DOHH2 (cell line): Measurements from ENCODE around the gene TOPAZ1.

Source experiments
- H3F3A ChIP-seq: fragments of 200-600 bp; sonication (generic), shearing (Covaris generic); 2 replicates; pipeline ENCODE4 v1.6.0; 2016; ENCODE audit warnings: antibody characterized with exemption, mild to moderate bottlenecking; ENCODE audit not compliant: control insufficient read depth, insufficient read depth
- H3K27ac ChIP-seq: fragments of 200-600 bp; sonication (generic); 2 replicates; pipeline ENCODE4 v1.5.1; 2014; ENCODE audit warnings: low read depth, mild to moderate bottlenecking, low read length, moderate library complexity
- H3K27me3 ChIP-seq: fragments of 200-600 bp; sonication (generic); 2 replicates; pipeline ENCODE4 v1.6.1; 2014; ENCODE audit warnings: mild to moderate bottlenecking, low read length, mixed read lengths; ENCODE audit not compliant: control insufficient read depth
- H3K36me3 ChIP-seq: fragments of 200-600 bp; sonication (generic); 2 replicates; pipeline ENCODE4 v1.6.1; 2014; ENCODE audit warnings: mild to moderate bottlenecking, low read length, moderate library complexity, mixed read lengths; ENCODE audit not compliant: control insufficient read depth
- H3K4me1 ChIP-seq: fragments of 200-600 bp; sonication (generic); 2 replicates; pipeline ENCODE4 v1.6.1; 2014; ENCODE audit warnings: mild to moderate bottlenecking, low read length, mixed read lengths; ENCODE audit not compliant: control insufficient read depth
- H3K4me2 ChIP-seq: fragments of 200-600 bp; sonication (generic); 2 replicates; pipeline ENCODE4 v1.6.0; 2014; ENCODE audit warnings: mild to moderate bottlenecking, low read length, moderate library complexity
- H3K4me3 ChIP-seq: fragments of 200-600 bp; sonication (generic); 2 replicates; pipeline ENCODE4 v1.5.1; 2014; ENCODE audit warnings: mild to moderate bottlenecking, low read length, mixed read lengths
- H3K79me2 ChIP-seq: fragments of 200-600 bp; sonication (generic); 2 replicates; pipeline ENCODE4 v1.6.1; 2014; ENCODE audit warnings: mild to moderate bottlenecking, low read length, mixed read lengths; ENCODE audit not compliant: control insufficient read depth
- H3K9me2 ChIP-seq: fragments of 200-600 bp; sonication (generic); replicated peaks from 2 replicates; pipeline ENCODE4 v1.6.1; 2014; ENCODE audit warnings: mild to moderate bottlenecking, low read length, mixed read lengths; ENCODE audit not compliant: control insufficient read depth
- H3K9me3 ChIP-seq: fragments of 200-600 bp; sonication (generic); 2 replicates; pipeline ENCODE4 v1.6.1; 2014; ENCODE audit warnings: antibody characterized with exemption, low read length, mixed read lengths; ENCODE audit not compliant: control insufficient read depth, insufficient read depth
- H4K20me1 ChIP-seq: fragments of 200-600 bp; sonication (generic); 2 replicates; pipeline ENCODE4 v1.6.0; 2014; ENCODE audit warnings: low read depth, mild to moderate bottlenecking, antibody characterized with exemption, low read length, moderate library complexity; ENCODE audit not compliant: control insufficient read depth, insufficient read depth
- CTCF ChIP-seq: fragments of 200-600 bp; sonication (generic); IDR thresholded peaks from one replicate; pipeline ENCODE4 v1.5.1; 2014; ENCODE audit warnings: antibody characterized with exemption, mild to moderate bottlenecking, low read depth, low read length; ENCODE audit not compliant: poor library complexity, severe bottlenecking
- EZH2phosphoT487 ChIP-seq: fragments of 200-600 bp; sonication (generic); IDR thresholded peaks from 2 replicates; pipeline ENCODE4 v1.6.1; 2017; ENCODE audit warnings: borderline replicate concordance, mild to moderate bottlenecking, antibody characterized with exemption, low read length, moderate library complexity, mixed read lengths

TOPAZ1 gene

GRCh38 chr3:44232407-44232806 is 9.3 kb upstream of the TOPAZ1 start:
- H3K27ac ChIP-seq, result no peak overlapping the region
- no peaks in the 10 kb centered on the region for H3K79me2 ChIP-seq
- H3K9me2 ChIP-seq, result no peaks in the 10 kb centered on the region
- H3F3A ChIP-seq, result no peaks in the 10 kb centered on the region
- TF ChIP-seq CTCF (no peak), EZH2phosphoT487 (no peak)
- peaks cover 10% of the 10 kb centered on the region; the same call in 1 of the 2 replicates for H3K27me3 ChIP-seq
- H3K4me1 ChIP-seq, result no peaks in the 10 kb centered on the region
- no peak overlapping the region for H3K4me2 ChIP-seq
- H3K4me3 ChIP-seq, result no peak overlapping the region
- H3K9me3 ChIP-seq, result no peaks in the 10 kb centered on the region
- no peaks in the 10 kb centered on the region for H3K36me3 ChIP-seq
- H4K20me1 ChIP-seq, result no peaks in the 10 kb centered on the region

- TF ChIP-seq EZH2phosphoT487, result no peak
- no peak for TF ChIP-seq CTCF
- no peaks in the 10 kb centered on the region for H3K4me1 ChIP-seq
- no peak overlapping the region for H3K4me3 ChIP-seq
- H4K20me1 ChIP-seq, result no peaks in the 10 kb centered on the region
- no peak overlapping the region for H3K4me2 ChIP-seq
- no peaks in the 10 kb centered on the region for H3K79me2 ChIP-seq
- H3K9me3 ChIP-seq, result no peaks in the 10 kb centered on the region
- no peaks in the 10 kb centered on the region for H3F3A ChIP-seq
- no peaks in the 10 kb centered on the region for H3K9me2 ChIP-seq
- H3K27me3 ChIP-seq, result peaks cover 17% of the 10 kb centered on the region; the same call in 1 of the 2 replicates
- H3K27ac ChIP-seq, result no peak overlapping the region
- no peaks in the 10 kb centered on the region for H3K36me3 ChIP-seq
Observed at GRCh38 chr3:44234648-44235268, 6.9 kb upstream of the TOPAZ1 start.

- no peak overlapping the region for H3K4me3 ChIP-seq
- H3K27ac ChIP-seq, result no peak overlapping the region
- H3K4me1 ChIP-seq, result no peaks in the 10 kb centered on the region
- H3K27me3 ChIP-seq, result peaks cover 17% of the 10 kb centered on the region; the same call in 1 of the 2 replicates
- no peaks in the 10 kb centered on the region for H3K9me2 ChIP-seq
- no peak overlapping the region for H3K4me2 ChIP-seq
- H3F3A ChIP-seq, result no peaks in the 10 kb centered on the region
- no peaks in the 10 kb centered on the region for H3K9me3 ChIP-seq
- TF ChIP-seq CTCF (peak; percentile 81), EZH2phosphoT487 (no peak)
- H3K36me3 ChIP-seq, result no peaks in the 10 kb centered on the region
- no peaks in the 10 kb centered on the region for H4K20me1 ChIP-seq
- H3K79me2 ChIP-seq, result no peaks in the 10 kb centered on the region
Observed at GRCh38 chr3:44235604-44236484, 5.8 kb upstream of the TOPAZ1 start.
